DMS 273 (cell line): ENCODE measurements around the gene OBSCN.
"Not testable (repeated sequence)": the region's sequence is repeated elsewhere in the genome, so short reads cannot be mapped to it uniquely, and the experiment has no call there.

Source experiments
- DNase-seq: peaks from one replicate; lab custom pipeline; 2025; ENCODE audit not compliant: unreplicated experiment; lab: John Stamatoyannopoulos, UW

Gene OBSCN

DNA sequence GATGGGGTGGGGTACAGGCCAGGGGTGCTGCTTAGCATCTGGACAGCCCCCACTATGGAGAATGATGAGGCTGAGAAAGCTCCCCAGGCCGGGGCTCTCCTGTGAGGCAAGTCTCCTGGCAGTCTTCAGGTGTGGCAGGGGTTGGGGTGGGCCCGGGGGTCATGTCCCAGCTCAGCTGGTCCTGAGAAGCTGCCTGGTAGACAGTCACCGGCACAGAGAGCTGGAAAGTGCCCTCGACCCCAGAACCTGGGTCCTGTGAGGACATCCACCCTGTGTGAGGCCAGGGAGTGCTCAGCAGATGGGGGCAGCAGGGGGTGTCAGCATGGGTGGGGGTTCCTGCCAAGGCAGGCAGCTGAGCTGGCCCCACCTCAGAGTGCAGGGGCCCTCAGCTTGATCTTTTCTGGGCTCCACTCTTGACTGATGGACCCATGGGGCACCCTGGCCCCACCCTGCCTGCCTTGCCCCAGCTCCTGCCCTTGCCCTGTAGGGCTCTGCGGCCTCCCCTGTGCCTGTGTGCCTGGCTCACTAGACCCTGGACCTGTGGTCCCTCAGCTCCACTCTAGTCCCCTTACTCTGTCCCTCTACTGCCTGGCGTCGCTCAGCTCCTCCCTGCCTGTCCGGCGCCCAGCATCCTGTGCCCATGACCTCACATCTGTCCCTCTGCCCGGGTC lies 36.5 kb upstream of the OBSCN start:
- no peak for DNase-seq

- DNase-seq, result no peak
Measured at GRCh38 chr1:228172591-228173527, 35.0 kb upstream of the OBSCN start.

DNA sequence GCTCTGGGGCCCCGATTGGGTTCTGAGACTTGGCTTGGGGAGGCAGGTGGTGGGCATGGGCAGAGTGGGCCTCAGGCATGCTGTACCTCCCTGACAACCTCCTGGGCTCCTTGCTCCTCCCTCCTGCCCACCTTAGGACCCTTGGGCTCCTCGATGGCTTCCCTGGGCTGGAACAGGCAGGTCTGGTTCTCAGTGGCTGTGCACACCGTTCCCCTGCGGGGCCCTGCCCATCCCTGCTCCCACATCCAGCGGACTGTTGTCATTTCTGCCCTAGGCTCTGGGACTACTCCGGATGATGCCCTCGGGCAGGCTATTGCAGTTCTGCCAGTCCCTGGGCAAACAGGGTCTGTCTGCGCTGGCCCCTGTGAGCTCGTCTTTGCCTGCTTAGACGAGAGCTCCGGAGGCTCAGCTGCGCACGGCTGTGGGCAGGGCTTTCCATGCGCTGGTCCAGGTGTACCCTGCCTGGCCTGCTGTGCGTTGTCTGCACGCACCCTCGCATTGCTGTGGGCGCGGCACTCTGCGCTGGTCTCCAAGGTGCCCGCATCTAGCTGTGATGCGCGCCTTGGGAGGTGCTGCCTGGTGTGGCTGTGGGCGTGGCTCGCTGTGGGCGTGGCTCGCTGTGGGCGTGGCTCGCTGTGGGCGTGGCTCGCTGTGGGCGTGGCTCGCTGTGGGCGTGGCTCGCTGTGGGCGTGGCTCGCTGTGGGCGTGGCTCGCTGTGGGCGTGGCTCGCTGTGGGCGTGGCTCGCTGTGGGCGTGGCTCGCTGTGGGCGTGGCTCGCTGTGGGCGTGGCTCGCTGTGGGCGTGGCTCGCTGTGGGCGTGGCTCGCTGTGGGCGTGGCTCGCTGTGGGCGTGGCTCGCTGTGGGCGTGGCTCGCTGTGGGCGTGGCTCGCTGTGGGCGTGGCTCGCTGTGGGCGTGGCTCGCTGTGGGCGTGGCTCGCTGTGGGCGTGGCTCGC lies 34.0 kb upstream of the OBSCN start:
- DNase-seq, result not testable (repeated sequence)

- DNase-seq, result no peak
Measured at GRCh38 chr1:228174482-228175315, 33.1 kb upstream of the OBSCN start.

DNA sequence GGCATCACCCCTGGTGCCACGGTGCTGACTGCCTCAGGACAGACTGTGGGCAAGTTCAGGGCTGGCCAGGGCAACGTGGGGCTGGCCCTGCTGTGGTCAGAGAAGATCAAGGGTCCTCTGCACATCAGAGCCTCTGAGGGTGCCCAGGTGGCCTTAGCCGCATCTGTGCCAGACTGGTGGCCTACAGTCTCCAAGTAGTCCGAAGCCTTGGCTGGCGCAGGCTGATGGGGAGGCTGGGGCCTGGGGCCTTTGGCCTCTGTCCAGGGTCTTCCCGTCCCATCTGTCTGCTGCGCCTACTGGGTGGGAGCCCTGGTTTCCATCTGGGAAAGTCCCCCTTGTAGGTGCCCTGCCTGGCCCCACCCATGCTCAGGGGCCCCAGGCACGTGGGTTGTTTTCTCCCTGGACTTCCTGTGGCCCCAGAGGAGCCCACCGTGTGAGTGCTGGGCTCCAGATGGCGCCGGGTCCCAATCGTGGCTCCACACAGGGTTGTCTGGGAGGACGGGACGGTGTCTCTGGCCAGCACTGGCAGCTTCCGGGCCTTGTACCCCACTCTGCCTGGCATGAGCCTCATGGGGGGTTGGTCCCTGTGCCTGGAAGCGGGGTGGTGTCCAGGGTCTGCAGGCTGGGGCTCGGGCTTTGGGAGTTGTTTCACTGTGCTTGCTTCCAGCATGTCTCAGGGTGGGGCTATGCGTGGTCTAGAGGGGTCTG lies 32.4 kb upstream of the OBSCN start:
- DNase-seq, result no peak

DNA sequence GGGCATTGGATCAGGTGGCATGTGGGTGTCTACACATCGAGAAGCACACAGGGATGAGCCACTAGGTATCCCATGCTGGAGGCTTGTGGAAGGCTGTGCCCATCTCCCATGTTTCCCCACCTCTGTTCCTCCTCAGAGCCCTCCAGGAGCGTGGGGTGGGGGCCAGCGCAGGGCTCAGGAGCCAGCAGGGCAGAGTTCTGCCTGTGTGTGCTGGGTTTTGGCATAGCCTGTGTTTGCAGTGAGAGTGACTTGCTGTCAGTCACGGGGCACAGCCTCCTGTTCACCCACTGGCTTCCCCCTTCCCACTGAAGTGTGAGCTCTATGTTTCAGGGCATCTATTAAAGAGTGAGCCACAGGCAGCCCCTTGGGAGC lies 31.8 kb upstream of the OBSCN start:
- no peak for DNase-seq

- DNase-seq, result no peak
Measured at GRCh38 chr1:228176461-228177182, 31.2 kb upstream of the OBSCN start.

DNA sequence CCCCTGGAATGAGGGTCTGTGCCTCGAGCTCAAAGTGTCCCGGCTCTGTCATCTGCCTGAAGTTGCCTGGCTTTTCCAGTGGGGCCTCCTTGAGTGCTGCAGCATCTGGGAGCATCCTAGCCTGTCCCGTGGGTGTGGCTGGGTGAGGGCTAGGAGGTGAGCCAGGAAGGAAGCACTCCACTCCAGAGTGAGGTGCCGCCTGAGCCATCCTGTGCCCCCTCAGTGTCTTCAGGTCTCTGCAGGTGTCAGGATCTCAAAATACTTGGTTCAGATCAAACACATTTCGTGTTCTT lies 30.7 kb upstream of the OBSCN start:
- DNase-seq, result no peak

DNA sequence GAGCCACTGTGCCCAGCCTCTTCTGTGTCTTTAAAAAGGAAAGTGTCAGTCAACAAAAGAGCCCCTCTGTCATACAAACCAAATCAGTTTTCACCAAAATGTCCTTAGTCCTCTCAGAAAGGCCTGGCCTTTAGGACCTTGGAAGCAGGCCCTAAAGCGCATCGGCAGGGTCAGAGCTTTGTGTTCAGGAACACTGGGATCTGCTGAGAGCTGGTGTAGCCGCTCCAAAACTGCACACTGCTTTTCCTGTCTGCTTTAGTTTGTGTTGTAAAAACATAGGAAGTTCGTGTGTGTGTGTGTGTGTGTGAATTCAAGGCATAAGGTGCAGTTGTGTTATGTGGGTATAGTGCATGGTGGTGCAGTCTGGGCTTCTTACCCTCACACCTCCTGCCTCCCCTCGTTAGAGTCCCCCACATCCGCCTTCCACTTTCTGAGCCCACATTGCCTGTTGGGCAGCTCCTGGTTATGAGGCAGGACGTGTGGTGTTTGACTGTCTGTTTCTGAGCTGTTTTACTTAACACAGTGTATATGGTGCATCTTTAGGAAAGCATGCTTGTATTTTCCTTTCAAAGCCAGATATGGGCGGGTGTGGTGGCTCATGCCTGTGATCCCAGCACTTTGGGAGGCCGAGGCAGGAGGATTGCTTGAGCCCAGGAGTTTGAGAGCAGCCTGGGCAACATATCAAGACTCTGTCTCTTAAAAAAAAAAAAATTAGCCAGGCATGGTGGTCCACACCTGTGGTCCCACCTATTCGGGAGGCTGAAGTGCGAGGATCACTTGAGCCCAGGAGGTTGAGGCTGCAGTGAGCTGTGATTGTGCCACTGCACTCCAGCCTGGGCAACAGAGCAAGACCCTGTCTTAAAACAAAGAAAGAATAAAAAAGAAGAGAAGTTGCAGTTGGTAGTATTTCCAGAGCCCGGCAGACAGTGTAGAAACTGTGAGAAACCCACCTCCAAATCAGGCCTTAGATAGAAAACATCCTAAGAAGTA lies 29.8 kb upstream of the OBSCN start:
- DNase-seq, result no peak

DNA sequence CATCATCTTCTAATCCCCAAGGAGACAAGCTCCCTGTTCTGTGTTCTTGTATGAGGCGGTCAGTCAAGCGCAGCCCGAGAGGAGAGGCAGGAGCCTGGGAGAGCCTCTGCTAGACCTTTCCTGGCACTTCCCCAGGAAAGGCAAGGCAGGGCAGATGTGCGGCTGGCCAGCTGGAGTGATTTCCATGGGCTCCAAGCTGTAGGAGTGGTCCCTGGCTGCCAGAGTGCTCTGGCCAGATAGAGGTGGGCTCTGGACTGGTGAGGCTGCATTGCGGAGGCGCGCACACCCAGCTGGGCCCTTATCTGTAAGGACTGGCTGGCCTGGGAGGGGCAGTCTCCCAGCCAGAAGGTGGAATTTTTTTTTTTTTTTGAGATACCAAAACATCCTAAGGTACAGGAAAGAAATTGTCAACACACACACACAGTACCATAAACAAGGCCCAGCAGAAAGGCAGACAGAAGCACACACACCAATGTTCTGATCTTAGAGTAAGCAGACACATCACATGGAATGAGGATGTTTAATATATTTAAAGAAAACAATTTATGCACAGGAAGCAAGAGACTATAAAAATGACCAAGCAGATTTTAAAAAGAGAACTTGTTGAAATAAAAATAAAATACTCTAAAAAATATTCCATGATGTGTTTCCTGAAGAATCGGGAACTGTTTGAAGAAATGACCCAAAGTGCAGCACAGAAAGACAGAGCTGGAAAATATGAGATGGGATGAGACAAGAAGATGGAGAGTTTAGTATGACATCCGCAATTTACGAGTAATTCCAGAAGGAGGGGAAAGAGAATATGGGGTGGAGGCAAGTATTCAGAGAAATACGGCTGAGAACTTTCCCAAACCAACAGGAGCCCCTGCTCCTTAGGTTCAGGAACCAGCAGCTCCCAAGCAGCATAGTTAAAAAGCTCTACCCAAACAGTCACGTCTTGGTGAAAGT lies 28.8 kb upstream of the OBSCN start:
- peak; percentile 32 for DNase-seq

GRCh38 chr1:228180271-228180958 lies 27.4 kb upstream of the OBSCN start:
- DNase-seq, result peak; percentile 47

GRCh38 chr1:228180959-228181644 lies 26.7 kb upstream of the OBSCN start:
- DNase-seq, result no peak

DNA sequence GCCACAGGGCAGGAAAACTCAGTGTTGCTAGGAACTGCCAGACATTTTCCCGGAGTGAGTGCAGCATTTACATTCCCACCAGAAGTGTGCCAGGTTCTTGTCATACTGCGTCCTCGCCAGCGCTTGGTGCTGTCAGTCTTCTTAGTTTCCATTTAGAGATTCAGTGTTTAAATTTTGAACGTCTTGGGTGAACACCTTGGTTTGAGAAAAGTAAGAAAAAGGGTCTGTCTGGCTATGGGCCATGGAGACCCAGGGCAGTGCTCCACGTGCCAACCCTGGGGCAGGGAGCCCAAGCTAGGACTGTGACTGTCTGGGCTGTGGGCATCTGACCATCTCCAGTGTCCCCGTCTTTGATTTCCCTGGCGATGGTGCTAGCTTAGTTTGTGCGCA lies 26.2 kb upstream of the OBSCN start:
- DNase-seq, result no peak

DNA sequence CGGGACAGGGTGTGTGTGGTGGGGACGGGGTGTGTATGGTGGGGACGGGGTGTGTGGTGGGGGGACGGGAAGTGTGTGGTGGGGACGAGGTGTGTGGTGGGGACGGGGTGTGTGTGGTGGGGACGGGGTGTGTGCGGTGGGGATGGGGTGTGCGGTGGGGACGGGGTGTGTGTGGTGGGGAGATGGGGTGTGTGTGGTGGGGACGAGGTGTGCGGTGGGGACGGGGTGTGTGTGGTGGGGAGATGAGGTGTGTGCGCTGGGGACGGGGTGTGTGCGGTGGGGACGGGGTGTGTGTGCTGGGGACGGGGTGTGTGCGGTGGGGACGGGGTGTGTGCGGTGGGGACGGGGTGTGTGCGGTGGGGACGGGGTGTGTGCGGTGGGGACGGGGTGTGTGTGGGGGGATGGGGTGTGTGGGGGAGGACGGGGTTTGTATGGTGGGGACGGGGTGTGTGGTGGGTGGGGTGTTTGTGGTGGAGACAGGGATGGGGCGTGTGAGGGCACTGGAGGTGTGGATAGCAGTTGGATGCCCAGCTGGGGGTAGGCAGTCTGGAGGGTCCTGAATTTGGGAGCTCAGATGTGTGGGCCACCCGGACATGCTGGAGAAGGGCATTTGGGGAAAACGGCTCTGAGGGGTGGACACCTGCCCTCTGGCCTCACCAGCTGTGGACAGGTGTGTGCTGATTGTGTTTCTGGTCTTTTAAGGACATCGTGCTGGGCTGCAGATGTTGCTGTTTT lies 25.4 kb upstream of the OBSCN start:
- DNase-seq, result no peak

- no peak for DNase-seq
Measured at GRCh38 chr1:228184152-228184551, 23.7 kb upstream of the OBSCN start.
